SU-DHL-6 (cell line): Measurements from ENCODE around the gene ARVCF.

Experiments
- H2AFZ ChIP-seq: fragments of 200-600 bp; sonication (generic); 2 replicates; pipeline ENCODE4 v1.6.1; 2014; ENCODE audit warnings: low read depth, mild to moderate bottlenecking, moderate library complexity, mixed read lengths, antibody characterized with exemption, low read length; ENCODE audit not compliant: severe bottlenecking
- H3F3A ChIP-seq: fragments of 200-600 bp; shearing (Covaris generic); 2 replicates; pipeline ENCODE4 v1.6.0; 2016; ENCODE audit warnings: antibody characterized with exemption, mild to moderate bottlenecking; ENCODE audit not compliant: insufficient read depth
- H3K27ac ChIP-seq: fragments of 200-600 bp; sonication (generic); 2 replicates; pipeline ENCODE4 v1.5.1; 2016; ENCODE audit warnings: low read depth, mild to moderate bottlenecking, low read length, moderate library complexity, mixed read lengths
- H3K27me3 ChIP-seq: fragments of 200-600 bp; sonication (generic), shearing (Covaris generic); 2 replicates; pipeline ENCODE4 v1.6.0; 2014; ENCODE audit warnings: mild to moderate bottlenecking, low read length
- H3K36me3 ChIP-seq: fragments of 200-600 bp; sonication (generic); 2 replicates; pipeline ENCODE4 v1.6.1; 2014; ENCODE audit warnings: mild to moderate bottlenecking, low read length, mixed read lengths
- H3K4me2 ChIP-seq: fragments of 300-600, 200-600 bp; shearing (Covaris generic), sonication (generic); 2 replicates; pipeline ENCODE4 v1.6.0; 2014; ENCODE audit warnings: low read length, low read depth, mild to moderate bottlenecking; ENCODE audit not compliant: poor library complexity, severe bottlenecking
- H3K4me3 ChIP-seq: fragments of 200-600 bp; sonication (generic); 2 replicates; pipeline ENCODE4 v1.5.1; 2014; ENCODE audit warnings: antibody characterized with exemption, low read length, mild to moderate bottlenecking, mixed read lengths; ENCODE audit not compliant: insufficient read depth, poor library complexity, severe bottlenecking
- H3K79me2 ChIP-seq: fragments of 200-600 bp; sonication (generic); 2 replicates; pipeline ENCODE4 v1.6.1; 2014; ENCODE audit warnings: mild to moderate bottlenecking, low read length, moderate library complexity; ENCODE audit not compliant: insufficient read depth
- H3K9ac ChIP-seq: fragments of 200-600 bp; sonication (generic); 2 replicates; pipeline ENCODE4 v1.7.0; 2014; ENCODE audit warnings: mild to moderate bottlenecking, low read length
- H3K9me2 ChIP-seq: fragments of 200-600 bp; sonication (generic); replicated peaks from 2 replicates; pipeline ENCODE4 v1.6.1; 2014; ENCODE audit warnings: low read length; ENCODE audit not compliant: insufficient read depth
- H3K9me3 ChIP-seq: fragments of 200-600 bp; sonication (generic); 2 replicates; pipeline ENCODE4 v1.6.1; 2014; ENCODE audit warnings: low read length, mixed read lengths; ENCODE audit not compliant: insufficient read depth
- H4K20me1 ChIP-seq: fragments of 200-600 bp; sonication (generic); 2 replicates; pipeline ENCODE4 v1.6.1; 2014; ENCODE audit warnings: low read depth, mild to moderate bottlenecking, antibody characterized with exemption, low read length, moderate library complexity, mixed read lengths
- EZH2phosphoT487 ChIP-seq: fragments of 200-600 bp; sonication (generic), shearing (Covaris generic); conservative IDR thresholded peaks from 2 replicates; pipeline ENCODE4 v1.6.1; 2018; ENCODE audit warnings: mild to moderate bottlenecking, antibody characterized with exemption, low read length, moderate library complexity, mixed read lengths
- TF ChIP-seq, protein P1 (sequence below): fragments of 200-600 bp; sonication (generic); IDR thresholded peaks from one replicate; pipeline ENCODE4 v1.5.1; 2017; ENCODE audit warnings: antibody characterized with exemption, mild to moderate bottlenecking, low read length, moderate library complexity; ENCODE audit not compliant: insufficient read depth, poor library complexity, severe bottlenecking

The ARVCF gene

DNA sequence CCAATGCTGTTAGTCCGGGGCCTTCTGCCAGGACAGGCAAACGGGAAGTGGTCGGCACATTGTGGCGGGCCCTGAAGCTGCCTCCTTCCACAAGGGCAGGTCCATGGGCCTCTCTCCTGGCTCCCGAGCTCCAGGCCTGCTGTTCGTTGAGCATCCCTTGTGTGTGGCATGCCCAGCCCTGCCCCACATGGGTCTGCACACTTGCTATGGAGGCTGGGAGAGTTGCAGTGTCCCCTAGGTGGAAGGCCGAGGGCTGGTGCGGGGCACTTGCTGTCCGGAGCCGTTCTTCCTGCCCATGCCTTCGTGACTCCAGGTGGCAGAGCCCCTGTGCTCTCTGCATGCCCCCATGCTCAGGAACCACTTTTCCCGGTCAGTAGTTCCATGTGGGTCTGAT is 37.4 kb upstream of the ARVCF start:
- H3F3A ChIP-seq = no peaks in the 10 kb centered on the region
- no peaks in the 10 kb centered on the region for H3K27me3 ChIP-seq
- no peaks in the 10 kb centered on the region for H3K9me3 ChIP-seq
- no peak for TF ChIP-seq EZH2phosphoT487
- TF ChIP-seq, protein P1, sequence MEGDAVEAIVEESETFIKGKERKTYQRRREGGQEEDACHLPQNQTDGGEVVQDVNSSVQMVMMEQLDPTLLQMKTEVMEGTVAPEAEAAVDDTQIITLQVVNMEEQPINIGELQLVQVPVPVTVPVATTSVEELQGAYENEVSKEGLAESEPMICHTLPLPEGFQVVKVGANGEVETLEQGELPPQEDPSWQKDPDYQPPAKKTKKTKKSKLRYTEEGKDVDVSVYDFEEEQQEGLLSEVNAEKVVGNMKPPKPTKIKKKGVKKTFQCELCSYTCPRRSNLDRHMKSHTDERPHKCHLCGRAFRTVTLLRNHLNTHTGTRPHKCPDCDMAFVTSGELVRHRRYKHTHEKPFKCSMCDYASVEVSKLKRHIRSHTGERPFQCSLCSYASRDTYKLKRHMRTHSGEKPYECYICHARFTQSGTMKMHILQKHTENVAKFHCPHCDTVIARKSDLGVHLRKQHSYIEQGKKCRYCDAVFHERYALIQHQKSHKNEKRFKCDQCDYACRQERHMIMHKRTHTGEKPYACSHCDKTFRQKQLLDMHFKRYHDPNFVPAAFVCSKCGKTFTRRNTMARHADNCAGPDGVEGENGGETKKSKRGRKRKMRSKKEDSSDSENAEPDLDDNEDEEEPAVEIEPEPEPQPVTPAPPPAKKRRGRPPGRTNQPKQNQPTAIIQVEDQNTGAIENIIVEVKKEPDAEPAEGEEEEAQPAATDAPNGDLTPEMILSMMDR = no peak
- H3K79me2 ChIP-seq = no peaks in the 10 kb centered on the region
- no peaks in the 10 kb centered on the region for H3K9me2 ChIP-seq
- no peaks in the 10 kb centered on the region for H4K20me1 ChIP-seq
- H2AFZ ChIP-seq = no peak overlapping the region
- H3K4me3 ChIP-seq = no peak overlapping the region
- no peak overlapping the region for H3K4me2 ChIP-seq
- no peak overlapping the region for H3K27ac ChIP-seq
- no peaks in the 10 kb centered on the region for H3K36me3 ChIP-seq
- no peak overlapping the region for H3K9ac ChIP-seq

GRCh38 chr22:20053407-20054033 is 36.9 kb upstream of the ARVCF start:
- Histone ChIP-seq H3K79me2 (no peaks in the 10 kb centered on the region), H3K4me3 (no peak overlapping the region), H3K9me3 (no peaks in the 10 kb centered on the region), H3F3A (no peaks in the 10 kb centered on the region), H3K27ac (no peak overlapping the region), H4K20me1 (no peaks in the 10 kb centered on the region), H3K36me3 (no peaks in the 10 kb centered on the region), H3K9ac (no peak overlapping the region), H2AFZ (no peak overlapping the region), H3K27me3 (no peaks in the 10 kb centered on the region), H3K9me2 (no peaks in the 10 kb centered on the region), H3K4me2 (no peak overlapping the region)
- TF ChIP-seq, protein P1 = no peak
- TF ChIP-seq EZH2phosphoT487 = no peak

GRCh38 chr22:20052309-20053259 is 36.0 kb upstream of the ARVCF start:
- no peaks in the 10 kb centered on the region for H3F3A ChIP-seq
- H3K9me3 ChIP-seq = no peaks in the 10 kb centered on the region
- no peak for TF ChIP-seq EZH2phosphoT487
- TF ChIP-seq, protein P1 = no peak
- no peaks in the 10 kb centered on the region for H3K9me2 ChIP-seq
- no peak overlapping the region for H3K9ac ChIP-seq
- H3K4me3 ChIP-seq = no peak overlapping the region
- no peak overlapping the region for H3K27ac ChIP-seq
- H3K27me3 ChIP-seq = no peaks in the 10 kb centered on the region
- H2AFZ ChIP-seq = no peak overlapping the region
- no peaks in the 10 kb centered on the region for H4K20me1 ChIP-seq
- H3K4me2 ChIP-seq = no peak overlapping the region
- no peaks in the 10 kb centered on the region for H3K79me2 ChIP-seq
- H3K36me3 ChIP-seq = no peaks in the 10 kb centered on the region
